Epidermal melanocyte (primary cell): ENCODE measurements around the gene OR51B5.
A peak's percentile ranks its signal among the peaks of the same experiment; 100 is the strongest.
"Not testable (repeated sequence)": the region's sequence is repeated elsewhere in the genome, so short reads cannot be mapped to it uniquely, and the experiment has no call there.

ENCODE experiments used
- DNase-seq: peaks from one replicate; pipeline ENCODE4 v3.0.0; 2011; ENCODE audit warnings: low spot score; ENCODE audit not compliant: insufficient read length

OR51B5 gene

GRCh38 chr11:5343474-5344335 is at the start of gene OR51B5:
Gene OR51B5 (minus strand): TSS chr11:5343524. CDS start chr11:5343524, 0 bp downstream.
- DNase-seq, result no peak

- DNase-seq, result no peak
Measured at GRCh38 chr11:5390210-5390609, 46.9 kb upstream of the OR51B5 start.

GRCh38 chr11:5384335-5384734 is 41.0 kb upstream of the OR51B5 start:
- no peak for DNase-seq

GRCh38 chr11:5383576-5383975 is 40.3 kb upstream of the OR51B5 start, which contains the start of gene OR51M1:
Gene OR51M1 (plus strand): TSS chr11:5383812. CDS start chr11:5389399, 5,587 bp downstream.
- DNase-seq, result no peak

GRCh38 chr11:5380740-5381342 is 37.5 kb upstream of the OR51B5 start:
- DNase-seq, result peak; percentile 58

GRCh38 chr11:5369789-5370188 is 26.5 kb upstream of the OR51B5 start:
- no peak for DNase-seq

GRCh38 chr11:5368502-5369043 is 25.2 kb upstream of the OR51B5 start:
- DNase-seq, result no peak

- no peak for DNase-seq
Measured at GRCh38 chr11:5367448-5368074, 24.2 kb upstream of the OR51B5 start.

GRCh38 chr11:5366856-5367255 is 23.5 kb upstream of the OR51B5 start:
- no peak for DNase-seq

GRCh38 chr11:5366365-5366764 is 23.0 kb upstream of the OR51B5 start:
- DNase-seq, result not testable (repeated sequence)

GRCh38 chr11:5364214-5364613 is 20.9 kb upstream of the OR51B5 start:
- DNase-seq, result no peak

- DNase-seq, result no peak
Measured at GRCh38 chr11:5363679-5364078, 20.4 kb upstream of the OR51B5 start.

- no peak for DNase-seq
Measured at GRCh38 chr11:5362017-5362625, 18.8 kb upstream of the OR51B5 start.

GRCh38 chr11:5356031-5356430 is 12.7 kb upstream of the OR51B5 start:
- DNase-seq, result not testable (repeated sequence)

- DNase-seq, result no peak
Measured at GRCh38 chr11:5351208-5351607, 7.9 kb upstream of the OR51B5 start, which contains the start of gene OR51B6. Gene OR51B6 (plus strand): TSS chr11:5351508. CDS start chr11:5351508, 0 bp downstream.

GRCh38 chr11:5349550-5349949 is 6.2 kb upstream of the OR51B5 start:
- DNase-seq, result no peak

- DNase-seq, result no peak
Measured at GRCh38 chr11:5348551-5349194, 5.3 kb upstream of the OR51B5 start.

- DNase-seq, result no peak
Measured at GRCh38 chr11:5345831-5346230, 2.5 kb upstream of the OR51B5 start.

GRCh38 chr11:5339771-5340322 is 3.5 kb downstream of the OR51B5 start:
- no peak for DNase-seq

- DNase-seq, result not testable (repeated sequence)
Measured at GRCh38 chr11:5337253-5337652, 6.1 kb downstream of the OR51B5 start.

- DNase-seq, result no peak
Measured at GRCh38 chr11:5336331-5336730, 7.0 kb downstream of the OR51B5 start.
